ENCODE data around the gene ZFAND2A.
"Not testable (repeated sequence)": the region's sequence is repeated elsewhere in the genome, so short reads cannot be mapped to it uniquely, and the experiment has no call there.

- TF ChIP-seq POLR2A, POLR2AphosphoS5, CTCF, EP300 (IDR thresholded peaks at IDR 0.05): not testable (repeated sequence)
Observed at GRCh38 chr7:1196441-1196840, 36.4 kb upstream of the ZFAND2A start.

All from sigmoid colon (tissue), 4 donors.